NCI-H446 (cell line): ENCODE results near the gene AGPAT3.

Experiments used
- DNase-seq, 2 experiments: peaks; one replicate each; lab custom pipeline; 2025; lab: John Stamatoyannopoulos, UW

The AGPAT3 gene

DNA sequence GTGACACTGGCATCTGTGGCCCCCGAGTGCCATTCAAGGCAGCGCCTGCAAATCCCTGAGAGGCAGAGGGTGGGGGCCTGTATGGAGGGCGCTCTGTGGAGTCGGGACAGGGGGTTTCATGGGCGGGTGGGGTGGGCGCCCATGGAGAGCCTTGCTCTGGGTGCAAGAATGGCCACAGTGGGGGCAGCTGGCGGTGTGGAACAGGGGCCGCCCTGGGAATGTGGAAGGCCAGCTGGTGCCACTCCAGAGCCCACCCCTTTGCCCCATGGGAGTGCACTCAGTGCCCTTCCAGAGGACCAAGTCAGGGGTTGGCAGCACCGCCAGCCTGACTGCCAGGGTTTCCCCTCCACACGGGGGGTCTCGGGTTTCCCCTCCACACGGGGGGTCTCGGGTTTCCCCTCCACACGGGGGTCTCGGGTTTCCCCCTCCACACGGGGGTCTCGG is 92.1 kb downstream of the AGPAT3 start:
- no peak for DNase-seq

DNA sequence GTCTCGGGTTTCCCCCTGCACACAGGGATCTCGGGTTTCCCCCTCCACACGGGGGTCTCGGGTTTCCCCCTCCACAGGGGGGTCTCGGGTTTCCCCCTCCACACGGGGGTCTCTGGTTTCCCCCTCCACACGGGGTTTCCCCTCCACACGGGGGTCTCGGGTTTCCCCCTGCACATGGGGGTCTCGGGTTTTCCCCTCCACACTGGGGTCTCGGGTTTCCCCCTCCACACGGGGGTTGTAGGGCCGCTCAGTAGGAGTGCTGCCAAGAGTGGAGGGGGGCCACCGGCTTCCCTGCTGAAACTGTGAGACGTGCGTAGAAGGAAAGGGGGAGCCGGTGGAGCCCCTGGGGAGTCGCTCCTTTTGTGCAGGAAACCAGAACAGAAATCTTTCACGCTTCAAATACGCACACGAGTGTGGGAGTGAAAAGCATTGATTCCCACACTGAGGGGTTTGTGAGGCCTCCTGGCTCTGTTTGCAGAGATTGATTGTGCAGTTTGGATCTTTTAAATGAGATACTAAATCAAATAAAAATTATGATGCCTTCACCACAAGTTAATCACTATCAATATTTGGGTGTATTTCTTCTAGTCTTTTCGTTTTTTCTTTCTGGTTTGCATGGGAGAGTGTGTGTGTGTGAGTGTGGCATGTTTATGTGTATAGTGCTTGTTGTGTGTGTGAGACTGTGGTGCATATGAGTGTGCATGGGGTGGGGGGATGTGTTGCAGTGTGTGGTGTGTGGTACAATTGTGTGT is 92.8 kb downstream of the AGPAT3 start:
- no peak for DNase-seq

DNA sequence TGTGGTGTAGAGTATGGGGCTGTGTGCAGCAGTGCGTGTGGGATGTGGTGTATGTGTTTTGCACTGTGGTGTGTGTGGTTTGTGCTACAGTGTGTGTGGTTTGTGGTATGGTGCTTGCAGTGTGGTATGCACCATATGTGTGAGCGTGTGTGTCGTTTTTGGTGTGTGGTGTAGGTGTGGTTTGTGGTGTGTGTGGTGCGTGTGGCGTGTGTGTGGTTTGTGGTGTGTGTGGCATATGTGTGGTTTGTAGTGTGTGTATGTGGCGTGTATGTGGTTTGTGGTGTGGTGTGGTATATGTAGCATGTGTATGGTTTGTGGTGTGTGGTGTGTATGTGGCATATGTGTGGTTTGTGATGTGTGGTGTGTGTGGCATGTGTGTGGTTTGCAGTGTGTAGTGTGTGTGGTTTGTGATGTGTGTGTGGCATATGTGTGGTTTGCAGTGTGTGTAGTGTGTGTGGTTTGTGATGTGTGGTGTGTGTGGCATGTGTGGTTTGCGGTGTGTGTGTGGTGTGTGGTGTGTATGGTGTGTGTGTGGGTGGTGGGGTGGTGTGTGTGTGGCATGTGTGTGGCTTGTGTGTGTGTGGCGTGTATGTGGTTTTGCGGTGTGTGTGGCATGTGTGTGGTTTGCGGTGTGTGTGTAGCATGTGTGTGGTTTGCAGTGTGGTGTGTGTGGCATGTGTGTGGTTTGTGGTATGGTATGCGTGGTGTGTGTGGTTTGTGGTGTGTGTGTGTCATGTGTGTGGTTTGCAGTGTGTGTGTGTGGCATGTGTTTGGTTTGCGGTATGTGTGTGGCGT is 93.5 kb downstream of the AGPAT3 start:
- no peak for DNase-seq

DNA sequence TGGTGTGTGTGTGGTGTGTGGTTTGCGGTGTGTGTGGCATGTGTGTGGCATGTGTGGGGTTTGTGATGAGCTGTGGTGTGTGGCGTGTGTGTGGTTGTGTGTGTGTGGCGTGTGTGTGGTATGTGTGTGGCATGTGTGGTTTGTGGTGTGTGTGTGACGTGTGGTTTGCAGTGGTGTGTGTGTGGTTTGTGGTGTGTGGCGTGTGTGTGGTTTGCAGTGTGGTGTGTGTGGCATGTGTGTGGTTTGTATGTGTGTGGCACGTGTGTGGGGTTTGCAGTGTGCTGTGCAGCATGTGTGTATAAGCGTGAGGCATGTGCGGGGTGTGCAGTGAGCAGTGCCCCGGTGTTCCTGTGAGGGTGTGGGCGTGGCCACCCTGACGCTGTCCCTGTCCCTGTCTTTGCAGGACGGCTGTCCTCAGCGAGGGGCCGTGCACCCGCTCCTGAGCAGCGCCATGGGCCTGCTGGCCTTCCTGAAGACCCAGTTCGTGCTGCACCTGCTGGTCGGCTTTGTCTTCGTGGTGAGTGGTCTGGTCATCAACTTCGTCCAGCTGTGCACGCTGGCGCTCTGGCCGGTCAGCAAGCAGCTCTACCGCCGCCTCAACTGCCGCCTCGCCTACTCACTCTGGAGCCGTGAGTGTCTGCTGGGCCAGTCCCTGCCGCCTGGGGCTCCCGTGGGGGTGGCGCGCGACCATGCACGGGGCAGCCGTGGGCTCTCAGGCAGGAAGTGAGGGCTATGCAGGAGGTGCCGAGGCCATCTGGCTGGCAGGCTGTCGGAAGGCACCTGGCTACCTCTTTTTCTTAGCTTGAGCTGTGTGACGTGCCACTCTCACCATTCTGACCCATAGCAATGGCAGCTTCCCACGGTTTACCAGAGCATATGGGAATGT is 94.5 kb downstream of the AGPAT3 start:
- no peak for DNase-seq

DNA sequence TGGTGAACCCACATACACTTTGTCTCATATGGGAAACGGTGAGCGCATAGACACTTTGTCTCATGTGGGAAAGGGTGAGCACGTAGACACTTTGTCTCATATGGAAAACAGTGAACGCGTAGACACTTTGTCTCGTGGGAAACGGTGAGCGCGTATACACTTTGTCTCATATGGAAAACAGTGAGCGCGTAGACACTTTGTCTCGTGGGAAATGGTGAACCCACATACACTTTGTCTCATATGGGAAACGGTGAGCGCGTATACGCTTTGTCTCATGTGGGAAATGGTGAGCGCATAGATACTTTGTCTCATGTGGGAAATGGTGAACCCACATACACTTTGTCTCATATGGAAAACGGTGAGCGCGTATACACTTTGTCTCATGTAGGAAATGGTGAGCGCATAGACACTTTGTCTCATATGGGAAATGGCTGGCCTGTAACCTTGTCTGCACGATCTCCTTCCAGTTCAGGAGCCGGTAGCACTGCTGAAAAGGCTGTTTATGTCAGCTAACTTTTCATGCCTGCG is 96.4 kb downstream of the AGPAT3 start:
- no peak for DNase-seq

DNA sequence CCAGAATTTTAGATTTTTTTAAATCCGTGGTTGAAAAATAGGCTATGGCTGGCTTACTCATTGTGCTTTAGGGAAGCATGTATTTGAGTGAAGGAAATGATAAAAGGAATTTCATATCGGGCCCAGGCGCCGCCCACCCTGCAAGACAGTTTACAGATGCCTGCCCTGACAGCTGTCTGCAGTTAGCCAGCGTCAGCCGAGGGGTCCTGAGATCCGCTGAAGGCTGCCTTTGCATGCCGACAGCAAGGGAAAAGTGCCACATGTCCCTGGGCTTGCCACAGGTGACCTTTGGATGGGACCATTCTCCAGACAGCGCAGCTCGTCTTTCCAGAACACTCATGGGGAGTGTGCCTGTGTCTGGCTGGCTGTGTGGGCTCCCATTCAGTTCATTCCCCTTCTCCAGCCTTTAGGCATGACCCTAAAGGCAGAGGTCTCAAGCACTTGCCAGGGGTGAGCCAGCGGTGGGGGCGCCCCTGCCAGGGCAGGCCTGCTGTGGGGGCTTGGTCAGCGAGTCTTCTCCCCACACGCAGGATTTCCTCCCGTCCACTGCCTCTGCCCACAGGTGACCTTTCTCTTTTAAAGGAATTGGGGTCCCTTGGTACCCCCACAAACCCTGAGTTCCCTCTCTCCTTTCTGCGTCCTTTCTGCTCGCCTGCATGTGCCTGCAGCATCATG is 101.0 kb downstream of the AGPAT3 start:
- DNase-seq = no peak

DNA sequence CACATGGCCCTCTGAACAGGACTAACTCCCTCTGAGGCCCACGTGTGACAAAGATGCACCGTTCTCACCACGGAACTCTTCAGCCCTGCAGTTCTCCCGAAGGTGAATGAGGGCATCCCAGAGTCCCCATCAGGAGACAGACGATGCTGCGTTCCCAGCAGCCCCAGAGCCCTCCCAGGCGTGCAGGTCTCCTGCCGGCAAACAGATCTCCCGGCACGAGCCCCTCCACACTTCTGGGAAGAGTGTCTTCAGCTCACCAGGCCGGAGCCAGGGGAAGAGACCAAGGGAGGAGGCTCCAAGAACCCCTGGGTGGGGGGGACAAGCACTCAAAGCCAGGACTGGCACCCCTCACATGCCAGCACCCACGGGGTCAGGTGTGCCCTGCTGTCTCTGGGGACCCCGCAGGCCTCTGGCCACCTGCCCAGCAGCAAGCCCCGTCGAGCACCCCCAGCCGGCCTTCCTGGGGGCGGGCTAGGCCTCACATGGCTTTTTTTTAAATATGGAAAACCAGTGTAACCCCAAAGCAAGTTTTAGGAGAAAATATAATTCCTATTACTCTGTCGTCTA is 102.0 kb downstream of the AGPAT3 start:
- DNase-seq = no peak

DNA sequence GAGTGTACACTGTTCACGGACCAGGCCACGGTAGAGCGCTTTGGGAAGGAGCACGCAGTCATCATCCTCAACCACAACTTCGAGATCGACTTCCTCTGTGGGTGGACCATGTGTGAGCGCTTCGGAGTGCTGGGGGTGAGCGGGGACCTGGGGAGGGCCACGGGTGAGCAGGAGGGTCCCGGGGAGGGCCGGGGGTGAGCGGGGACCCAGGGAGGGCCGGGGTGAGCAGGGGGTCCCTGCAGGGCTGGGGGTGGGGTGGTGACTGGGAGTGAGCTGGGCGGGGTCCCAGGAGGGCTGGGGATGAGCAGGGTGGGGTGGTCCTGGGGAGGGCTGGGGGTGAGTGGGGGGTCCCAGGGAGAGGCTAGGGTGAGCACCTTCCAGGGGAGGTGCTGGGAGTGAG is 103.0 kb downstream of the AGPAT3 start:
- no peak for DNase-seq

DNA sequence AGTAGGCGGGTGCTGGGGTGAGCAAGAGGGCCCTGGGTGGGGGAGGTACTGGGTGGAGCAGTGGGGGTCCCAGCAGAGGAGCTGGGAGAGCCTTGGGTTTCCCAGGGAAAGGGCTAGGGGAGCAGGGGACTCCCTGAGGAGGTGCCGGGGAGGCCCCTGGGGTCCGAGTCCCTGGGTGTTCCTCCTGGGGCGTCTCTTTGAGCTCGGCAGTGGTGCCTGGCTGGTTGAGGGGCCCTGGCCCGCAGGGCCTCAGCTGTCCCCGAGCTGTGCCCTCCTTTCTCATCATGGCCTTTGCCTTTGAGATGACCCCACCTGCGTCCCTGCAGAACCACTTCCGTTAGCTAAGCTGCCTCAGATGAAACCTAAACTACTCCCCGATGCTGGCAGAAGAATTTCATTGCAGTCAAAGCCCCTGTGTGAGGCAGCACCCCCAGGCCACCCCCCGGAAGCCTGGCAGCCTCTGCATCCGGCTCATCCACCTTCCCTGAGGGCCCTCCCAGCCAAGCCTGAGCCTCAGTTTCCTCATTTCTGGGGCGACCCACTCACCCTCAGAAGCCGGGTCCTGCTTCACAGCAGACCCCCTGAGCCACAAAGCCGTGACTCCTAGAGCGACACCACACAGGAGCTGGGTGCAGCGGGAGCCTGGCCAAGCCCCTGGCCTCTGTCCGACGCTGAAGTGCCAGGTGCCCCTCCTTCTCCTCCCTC is 103.5 kb downstream of the AGPAT3 start:
- DNase-seq = no peak

DNA sequence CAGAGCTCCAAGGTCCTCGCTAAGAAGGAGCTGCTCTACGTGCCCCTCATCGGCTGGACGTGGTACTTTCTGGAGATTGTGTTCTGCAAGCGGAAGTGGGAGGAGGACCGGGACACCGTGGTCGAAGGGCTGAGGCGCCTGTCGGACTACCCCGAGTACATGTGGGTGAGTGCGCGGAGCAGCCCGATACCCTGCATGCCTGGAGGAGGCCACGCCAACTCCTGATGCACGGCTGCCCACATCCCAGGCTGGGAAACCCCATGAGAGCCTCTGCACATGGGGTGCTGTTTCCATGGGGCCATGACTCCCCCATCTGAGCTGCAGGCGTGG is 104.1 kb downstream of the AGPAT3 start:
- DNase-seq = no peak

DNA sequence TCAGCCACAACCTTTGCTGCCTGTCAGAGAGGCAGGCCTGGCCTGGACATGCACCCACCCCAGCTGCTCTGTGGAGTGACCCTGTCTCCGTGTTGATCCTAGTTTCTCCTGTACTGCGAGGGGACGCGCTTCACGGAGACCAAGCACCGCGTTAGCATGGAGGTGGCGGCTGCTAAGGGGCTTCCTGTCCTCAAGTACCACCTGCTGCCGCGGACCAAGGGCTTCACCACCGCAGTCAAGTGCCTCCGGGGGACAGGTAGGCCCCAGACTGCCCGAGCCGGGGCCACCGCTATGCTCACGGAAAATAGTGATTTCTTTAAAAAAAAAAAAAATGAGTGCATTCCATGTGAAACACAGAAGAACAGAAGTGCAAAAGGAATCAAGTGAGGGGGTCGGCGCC is 105.5 kb downstream of the AGPAT3 start:
- DNase-seq = no peak

DNA sequence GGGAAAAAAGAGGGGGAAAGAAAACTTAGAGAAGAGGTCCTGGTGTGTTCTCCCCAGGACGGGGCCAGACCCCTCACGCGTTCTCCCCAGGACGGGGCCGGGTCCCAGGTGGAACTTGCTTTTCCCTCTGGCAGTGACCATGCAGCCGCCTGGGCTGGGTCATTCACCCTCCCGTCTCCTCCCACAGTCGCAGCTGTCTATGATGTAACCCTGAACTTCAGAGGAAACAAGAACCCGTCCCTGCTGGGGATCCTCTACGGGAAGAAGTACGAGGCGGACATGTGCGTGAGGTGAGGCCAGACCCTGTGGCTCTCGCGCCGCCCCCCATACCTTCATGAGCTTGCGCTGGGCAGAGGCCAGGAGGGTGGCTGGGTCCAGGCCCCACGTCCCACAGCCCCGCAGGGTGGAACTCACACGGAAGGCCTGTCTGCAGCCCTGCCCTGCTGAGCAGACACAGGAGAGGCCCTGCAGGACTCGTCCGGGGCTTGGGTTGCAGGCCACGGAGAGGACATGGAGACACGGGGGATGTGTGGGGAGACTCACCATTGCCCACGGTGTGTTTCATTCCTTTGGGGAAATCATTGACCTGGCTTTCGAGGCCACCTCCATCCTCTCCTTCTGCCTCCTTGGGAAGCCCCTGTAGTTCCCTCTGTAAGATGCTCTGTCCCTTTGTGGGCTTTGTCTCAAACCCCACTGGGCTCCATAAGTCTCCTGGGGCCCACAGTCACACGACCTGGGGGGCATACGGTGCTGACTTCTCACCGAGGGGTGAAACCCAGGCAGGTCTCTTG is 106.4 kb downstream of the AGPAT3 start:
- DNase-seq = no peak

DNA sequence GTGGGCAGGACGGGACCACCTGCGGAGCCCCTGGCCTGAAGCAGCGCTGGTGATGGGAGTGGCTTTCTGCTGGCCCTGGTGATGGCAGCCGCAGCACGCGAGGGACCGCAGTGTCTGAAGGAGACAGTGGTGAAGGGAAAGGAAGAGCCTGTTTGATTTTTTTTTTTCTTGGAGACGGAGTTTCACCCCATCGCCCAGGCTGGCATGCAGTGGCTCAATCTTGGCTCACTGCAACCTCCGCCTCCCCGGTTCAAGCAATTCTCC is 106.9 kb downstream of the AGPAT3 start:
- no peak for DNase-seq

DNA sequence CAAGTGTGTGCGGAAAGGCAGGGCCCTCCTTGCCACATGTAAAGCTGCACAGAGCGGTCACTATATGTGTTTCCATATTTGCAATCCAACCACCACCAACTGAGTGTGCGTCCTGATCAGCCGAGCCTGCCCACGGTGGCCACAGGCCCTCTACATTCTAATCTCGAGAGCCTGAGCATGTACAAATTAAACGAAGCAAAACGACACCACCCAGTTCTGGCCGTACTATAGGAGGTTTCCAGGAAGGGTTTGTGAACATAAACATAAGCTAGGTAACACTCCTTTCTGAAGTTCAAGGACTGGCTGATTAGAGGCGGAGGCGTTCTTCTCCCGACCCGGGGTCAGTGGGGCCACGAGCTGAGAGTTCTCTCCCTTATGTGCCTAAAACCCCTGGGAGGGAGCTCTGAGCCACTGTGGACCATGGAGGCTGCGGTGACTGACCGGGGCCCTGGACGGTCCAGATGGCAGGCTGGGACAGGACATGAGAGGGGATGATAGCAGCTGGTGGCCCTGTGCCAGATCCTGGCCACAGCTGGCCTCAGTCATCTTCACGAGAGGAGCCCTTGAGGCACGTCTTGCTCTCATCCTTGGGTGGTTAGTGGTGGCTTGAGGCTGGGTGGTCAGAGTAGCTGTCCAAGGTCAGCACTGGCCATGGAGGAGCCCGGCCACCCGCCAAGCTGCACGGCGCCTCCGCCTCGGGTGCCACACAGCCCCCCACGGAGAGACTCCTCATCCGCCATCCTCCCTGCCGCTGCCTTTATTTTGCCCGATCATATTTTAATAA is 108.0 kb downstream of the AGPAT3 start:
- no peak for DNase-seq

DNA sequence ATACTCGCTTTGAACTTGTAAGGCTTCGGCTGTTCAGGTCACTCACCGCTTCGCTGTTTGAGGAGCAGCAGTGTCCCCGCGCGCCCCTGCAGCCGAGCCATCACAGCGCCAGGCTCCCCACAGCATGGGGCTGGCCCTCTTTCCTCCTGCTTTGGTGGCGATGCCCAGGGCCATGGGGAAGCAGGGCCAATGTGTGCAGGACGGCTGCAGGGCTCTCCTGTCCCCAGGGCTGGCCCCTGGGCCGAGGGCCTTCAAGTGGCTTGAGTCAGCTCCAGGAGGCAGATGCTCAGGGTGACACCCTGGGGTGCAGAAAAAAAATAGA is 108.6 kb downstream of the AGPAT3 start:
- DNase-seq = no peak

DNA sequence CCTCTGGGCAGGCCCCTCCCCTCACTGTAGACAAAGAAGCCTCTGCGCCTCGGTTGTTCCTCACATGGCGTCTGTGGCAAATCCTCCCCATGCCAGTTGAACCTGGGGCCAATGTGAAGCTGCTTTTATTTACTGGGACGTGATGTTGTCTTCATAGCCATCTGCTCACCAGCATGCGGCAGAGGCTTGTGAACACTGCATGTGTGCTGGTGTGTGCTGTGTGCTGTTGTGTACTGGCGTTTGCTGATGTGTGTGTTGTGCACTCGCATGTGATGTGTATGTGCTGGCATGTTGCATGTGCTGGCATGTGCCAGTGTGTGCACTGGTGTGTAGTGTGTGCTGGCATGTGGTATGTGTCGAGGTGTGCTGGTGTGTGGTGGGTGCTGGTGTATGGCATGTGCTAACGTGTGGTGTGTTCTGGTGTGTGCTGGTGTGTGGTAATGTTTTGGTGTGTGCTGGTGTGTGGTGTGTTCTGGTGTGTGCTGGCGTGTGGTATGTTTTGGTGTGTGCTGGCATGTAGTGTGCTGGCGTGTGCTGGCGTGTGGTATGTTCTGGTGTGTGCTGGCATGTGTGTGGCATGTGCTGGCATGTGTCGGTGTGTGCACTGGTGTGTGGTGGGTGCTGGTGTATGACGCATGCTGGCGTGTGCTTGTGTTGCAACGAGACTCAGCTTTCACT is 109.9 kb downstream of the AGPAT3 start:
- DNase-seq = no peak

DNA sequence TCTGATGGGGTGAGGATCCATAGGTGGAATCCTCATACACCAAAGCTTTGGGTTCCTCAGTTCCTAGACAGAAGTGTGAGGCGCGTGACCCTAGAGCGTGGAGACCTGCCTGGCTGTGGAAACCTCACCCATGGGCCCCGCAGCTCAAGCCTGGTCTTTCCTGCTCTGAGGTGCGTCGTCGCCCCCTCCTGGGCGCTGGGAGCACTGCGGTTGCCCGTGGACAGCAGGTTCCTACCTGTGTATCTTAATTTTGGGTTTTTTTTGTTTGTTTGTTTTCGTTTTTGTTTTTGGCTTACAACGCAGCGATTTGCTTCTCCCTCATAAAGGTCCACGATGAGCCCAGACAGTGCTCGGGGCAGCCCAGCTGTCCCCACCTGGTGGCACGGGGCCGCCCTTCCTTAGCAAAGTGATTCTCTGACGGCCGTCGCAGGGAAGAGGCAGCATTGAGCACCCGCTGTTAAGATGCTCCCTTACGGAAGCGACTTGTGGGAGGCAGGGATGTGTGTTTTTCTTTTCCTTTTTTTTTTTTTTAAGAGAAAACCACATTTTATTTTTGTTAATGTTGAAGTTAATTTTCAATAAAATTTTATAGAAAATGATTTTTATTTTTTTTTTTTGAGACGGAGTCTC is 110.6 kb downstream of the AGPAT3 start:
- peak; percentile 20 to 65 for DNase-seq

DNA sequence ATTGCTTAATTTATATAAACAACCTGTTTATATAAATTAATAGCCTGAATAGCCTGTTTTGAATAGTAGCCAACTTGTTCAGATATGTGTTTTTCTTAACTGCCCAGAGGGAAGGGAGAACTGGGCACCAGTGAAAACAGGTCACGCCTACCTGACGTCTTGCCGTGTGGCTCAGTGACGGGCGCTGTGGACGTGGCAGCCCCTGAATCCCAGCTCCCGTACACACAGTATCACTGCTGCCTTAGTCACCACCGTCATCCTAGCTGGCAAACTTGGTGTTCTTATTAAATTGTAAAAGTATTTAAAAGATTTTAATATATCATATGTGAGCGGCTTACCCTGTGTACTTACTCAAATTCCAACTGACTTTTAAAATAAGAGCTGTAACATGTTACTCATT is 111.6 kb downstream of the AGPAT3 start:
- DNase-seq = no peak

DNA sequence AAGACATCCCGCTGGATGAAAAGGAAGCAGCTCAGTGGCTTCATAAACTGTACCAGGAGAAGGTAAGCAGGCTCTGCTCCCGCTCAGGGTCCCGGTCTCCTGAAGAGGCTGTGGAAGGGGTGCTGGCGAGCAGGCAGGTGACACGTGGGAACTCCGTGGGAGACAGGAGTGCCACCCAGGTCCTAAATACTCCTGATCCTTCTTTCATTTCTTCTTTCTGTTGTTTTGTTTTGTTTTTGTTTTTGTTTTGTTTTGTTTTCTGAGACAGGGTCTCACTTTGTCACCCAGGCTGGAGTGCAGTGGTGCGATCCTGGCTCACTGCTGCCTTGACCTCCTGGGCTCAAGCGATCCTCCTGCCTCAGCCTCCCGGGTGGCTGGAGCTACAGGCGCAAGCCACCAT is 113.0 kb downstream of the AGPAT3 start:
- DNase-seq = no peak
